ENCODE results near the gene FABP7.

The FABP7 gene

GRCh38 chr6:122798099-122798641, 18.7 kb downstream of the FABP7 start:
- no peak for DNase-seq (ENCODE audit: low read depth)

DNA sequence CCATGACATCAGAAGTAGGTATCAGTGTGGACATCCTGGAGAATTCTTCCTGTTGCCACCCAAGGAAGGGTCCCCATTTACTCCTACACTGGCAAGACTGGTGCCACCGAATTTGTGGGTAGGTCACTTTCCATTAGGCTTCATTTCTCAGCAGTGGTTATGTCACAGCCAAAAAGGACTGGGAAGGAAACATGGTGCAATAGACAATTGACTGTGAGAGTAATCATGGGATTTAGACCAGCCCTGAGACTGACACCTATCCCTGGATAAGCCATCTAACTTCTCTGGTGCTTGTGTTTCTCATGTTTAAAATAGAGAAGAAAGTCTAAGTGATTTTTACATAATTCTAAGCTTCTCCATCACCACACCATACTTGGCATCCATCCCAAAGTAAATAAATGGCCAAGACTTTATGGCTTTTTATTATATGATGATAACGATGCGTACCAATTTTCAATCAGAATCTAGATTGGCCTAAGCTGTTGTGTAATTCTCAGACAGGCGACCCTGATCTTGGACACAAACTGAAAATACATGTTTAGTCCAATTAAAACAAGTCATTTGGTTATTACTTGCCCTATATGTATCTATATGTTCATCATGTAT, 19.7 kb downstream of the FABP7 start:
- no peak for DNase-seq (ENCODE audit: low read depth)

GRCh38 chr6:122799916-122800686, 20.6 kb downstream of the FABP7 start:
- DNase-seq (ENCODE audit: low read depth), result no peak

- no peak for DNase-seq (ENCODE audit: low read depth)
These were observed 21.4 kb downstream of the FABP7 start for GRCh38 chr6:122800906-122801305.

DNA sequence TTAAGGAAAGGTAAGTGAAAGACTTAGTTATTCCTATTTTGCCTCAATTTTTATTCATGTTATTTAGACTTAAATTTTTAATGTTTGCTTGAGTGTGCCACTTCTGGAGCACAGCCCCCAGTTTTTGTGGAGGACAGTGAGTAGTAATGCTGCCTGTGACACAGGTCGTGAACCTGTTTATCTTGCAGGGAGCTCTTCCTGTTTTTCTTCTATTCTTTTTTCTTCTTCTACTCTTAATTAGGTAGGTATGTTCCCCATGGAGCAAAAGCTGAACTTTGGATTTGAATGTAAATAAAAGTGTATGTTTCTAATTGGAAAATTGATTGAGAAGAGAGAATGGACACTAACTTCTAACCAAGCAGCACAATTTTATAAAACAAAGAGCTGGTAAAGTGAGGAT, 21.9 kb downstream of the FABP7 start:
- no peak for DNase-seq (ENCODE audit: low read depth)

- no peak for DNase-seq (ENCODE audit: low read depth)
These were observed 23.7 kb downstream of the FABP7 start for GRCh38 chr6:122803171-122803661.

DNA sequence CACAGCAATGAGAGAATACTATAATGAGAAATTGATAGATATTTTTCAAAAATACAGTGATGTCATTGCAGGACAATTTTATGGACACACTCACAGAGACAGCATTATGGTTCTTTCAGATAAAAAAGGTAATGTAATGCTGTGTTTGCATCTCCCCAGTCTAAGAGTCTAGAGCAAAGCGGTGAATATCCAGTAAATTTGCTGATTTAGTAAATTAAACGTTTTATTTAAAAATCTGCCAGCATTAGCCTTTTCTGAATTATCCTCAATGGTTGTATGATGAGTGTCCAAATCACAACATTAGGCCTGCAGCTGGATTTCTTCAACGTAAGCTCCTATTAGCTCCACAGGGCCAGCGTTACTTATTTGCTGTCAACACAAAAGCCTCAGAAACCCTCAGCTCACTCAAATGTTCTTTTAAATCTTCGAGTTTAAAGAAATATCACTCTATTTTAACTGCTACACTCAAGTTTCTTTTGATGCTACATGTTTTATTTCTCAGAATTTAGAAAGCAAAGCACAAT, 25.5 kb downstream of the FABP7 start:
- DNase-seq (ENCODE audit: low read depth), result no peak

GRCh38 chr6:122806291-122806690, 26.8 kb downstream of the FABP7 start:
- DNase-seq (ENCODE audit: low read depth), result no peak

DNA sequence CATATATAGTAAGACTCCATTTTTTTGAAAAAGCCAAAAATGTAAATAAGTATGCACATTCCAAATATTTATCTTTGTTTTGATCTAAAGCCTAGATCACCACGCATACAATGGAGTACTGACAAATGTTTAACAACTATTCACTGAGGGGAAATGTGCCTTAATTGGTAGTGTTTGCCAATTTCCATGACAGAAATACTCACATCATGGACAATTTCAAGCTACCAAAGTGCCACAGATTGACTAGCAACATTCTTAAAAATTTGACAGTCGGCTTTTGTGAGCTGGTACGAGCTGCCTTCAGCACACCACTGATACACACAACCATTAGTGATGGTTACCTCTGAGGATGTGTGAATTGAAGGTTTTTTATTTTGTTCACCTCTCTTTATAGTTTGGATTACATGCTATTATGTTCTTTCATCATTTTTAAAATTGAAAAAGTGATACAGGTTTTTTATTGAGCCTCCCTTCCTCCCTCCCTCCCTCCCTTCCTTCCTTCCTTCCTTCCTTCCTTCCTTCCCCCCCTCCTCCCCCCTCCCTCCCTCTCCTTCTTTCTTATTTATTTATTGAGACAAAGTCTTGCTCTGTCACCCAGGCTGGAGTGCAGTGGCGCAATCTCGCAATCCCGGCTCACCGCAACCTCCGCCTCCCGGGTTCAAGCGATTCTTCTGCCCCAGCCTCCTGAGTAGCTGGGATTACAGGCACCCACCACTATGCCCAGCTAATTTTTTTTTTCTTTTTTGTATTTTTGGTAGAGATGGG, 28.8 kb downstream of the FABP7 start:
- DNase-seq (ENCODE audit: low read depth), result no peak

DNA sequence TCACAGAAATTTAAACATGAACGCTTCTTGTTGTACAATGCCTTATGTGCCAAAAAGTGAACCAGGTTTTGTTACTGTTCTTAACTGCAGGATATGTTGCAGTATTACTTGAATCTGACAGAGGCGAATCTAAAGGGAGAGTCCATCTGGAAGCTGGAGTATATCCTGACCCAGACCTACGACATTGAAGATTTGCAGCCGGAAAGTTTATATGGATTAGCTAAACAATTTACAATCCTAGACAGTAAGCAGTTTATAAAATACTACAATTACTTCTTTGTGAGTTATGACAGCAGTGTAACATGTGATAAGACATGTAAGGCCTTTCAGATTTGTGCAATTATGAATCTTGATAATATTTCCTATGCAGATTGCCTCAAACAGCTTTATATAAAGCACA, 29.5 kb downstream of the FABP7 start:
- DNase-seq (ENCODE audit: low read depth), result no peak

DNA sequence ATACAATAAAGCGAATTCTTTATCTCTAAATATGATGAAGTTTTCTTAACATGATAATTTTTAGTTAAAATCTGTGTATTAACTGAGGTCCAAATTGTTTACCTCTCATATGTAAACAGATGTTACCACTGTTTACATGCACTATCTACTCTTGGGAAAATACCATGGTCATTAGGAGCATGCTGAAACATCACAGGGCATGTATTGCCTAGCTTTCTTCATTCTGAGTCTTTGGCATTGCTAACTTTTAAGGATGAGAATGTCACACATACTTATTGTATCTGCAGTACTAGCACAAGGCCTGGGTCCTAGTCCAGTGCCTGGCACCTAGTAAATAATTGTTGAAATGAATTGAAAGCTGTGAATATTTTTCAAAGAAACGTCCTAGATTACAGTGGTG, 30.2 kb downstream of the FABP7 start:
- no peak for DNase-seq (ENCODE audit: low read depth)

DNA sequence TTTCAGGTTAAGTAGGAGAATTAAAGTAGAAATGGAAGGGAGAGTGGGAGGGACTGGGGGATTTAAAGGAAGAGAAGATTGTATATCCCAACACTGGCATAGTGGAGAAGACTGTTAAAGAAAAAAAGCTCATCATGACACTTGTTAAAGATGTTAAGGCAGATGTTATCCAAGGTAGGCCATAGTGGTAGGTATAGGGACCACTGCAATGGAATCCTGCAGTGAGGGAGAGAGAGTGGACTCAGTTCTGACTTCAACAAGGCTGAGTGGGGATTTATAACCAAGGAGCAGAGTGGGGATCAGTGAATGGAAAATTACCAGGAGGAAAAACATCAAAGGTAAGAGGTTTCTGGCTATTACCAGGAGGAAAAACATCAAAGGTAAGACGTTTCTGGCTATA, 30.7 kb downstream of the FABP7 start:
- no peak for DNase-seq (ENCODE audit: low read depth)

- no peak for DNase-seq (ENCODE audit: low read depth)
These were observed 37.8 kb downstream of the FABP7 start for GRCh38 chr6:122817358-122817757.

DNA sequence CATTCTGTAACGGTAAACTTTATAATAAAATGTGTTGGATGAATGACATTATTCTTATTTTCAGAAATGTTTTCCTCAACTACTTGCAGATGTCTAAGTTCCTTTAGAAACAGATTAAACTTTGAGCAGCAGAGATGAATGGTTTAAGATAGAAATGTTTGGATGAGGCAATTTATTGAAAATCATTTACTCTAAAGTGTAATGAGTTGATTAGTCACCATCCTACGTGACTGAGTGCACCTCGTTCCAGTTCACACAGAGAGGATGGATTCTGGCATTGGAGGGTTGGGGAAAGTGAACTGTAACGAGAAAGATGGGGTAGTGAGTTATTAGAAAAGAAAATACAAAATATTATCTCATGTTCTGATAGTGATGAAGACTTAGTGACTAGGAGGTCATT, 38.2 kb downstream of the FABP7 start:
- no peak for DNase-seq (ENCODE audit: low read depth)

GRCh38 chr6:122818866-122819265, 39.4 kb downstream of the FABP7 start:
- no peak for DNase-seq (ENCODE audit: low read depth)

GRCh38 chr6:122821095-122821494, 41.6 kb downstream of the FABP7 start:
- no peak for DNase-seq (ENCODE audit: low read depth)

DNA sequence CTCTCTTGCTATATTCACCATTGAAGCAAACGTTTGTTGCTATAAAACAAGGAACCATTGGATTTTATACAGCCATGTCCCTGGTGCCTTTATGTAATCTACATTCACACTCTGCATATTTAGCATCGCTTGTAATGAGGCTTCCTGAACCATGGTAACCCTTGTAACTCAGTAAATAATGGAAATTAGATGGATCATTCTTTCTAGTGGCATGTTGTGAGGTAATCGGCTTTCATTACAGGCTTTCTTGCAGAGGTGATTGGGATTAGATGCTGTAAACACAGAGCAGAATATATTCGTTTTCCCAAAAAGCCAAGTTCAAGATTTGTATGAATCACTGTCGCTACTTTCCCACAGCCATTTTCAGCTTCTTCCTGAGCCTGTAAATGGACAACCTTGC, 45.6 kb downstream of the FABP7 start:
- no peak for DNase-seq (ENCODE audit: low read depth)

DNA sequence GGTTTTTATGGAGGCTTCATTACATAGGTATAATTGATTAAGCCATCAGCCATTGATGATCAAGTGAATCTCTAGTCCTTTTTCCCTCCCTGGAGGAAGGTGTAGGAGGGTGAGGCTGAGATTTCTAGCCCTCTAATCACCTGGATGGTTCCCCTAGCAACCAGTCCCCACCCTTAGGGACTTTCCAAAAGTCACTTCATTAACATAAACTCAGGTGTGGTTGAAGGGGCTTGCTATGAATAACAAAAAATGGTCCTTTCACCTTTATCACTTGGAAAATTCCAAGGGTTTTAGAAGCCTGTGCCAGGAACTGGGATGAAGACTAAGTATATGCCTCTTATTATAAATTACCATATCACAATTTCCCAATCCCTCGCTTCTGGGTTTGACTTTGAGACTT, 49.9 kb downstream of the FABP7 start:
- no peak for DNase-seq (ENCODE audit: low read depth)

DNA sequence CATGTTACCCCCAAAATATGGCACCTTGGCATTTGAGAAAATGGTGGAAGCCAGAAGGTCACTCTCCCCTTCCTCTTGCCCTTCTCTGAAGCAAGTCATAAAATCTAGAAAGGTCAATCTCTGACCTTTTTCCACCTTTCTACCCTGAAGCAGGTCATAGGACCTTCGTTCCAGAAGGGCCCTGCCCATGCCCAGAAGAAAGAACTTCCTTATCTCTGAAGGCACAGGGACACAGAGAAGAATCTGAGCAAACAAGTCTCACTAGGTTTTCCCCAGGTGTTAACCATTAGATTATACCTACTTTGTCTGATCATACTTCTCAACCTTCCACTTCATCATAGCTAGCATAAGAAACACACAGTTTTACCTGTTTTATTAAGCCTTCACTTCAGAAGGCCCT, 52.0 kb downstream of the FABP7 start:
- DNase-seq (ENCODE audit: low read depth), result no peak

- no peak for DNase-seq (ENCODE audit: low read depth)
These were observed 52.9 kb downstream of the FABP7 start for GRCh38 chr6:122832459-122832858.

- no peak for DNase-seq (ENCODE audit: low read depth)
These were observed 53.5 kb downstream of the FABP7 start for GRCh38 chr6:122833021-122833491.

Measured in activated T-helper 9 cell treated with anti-CD3 and anti-CD28 coated beads, Interleukin-2, amount 50 U/mL, for 16 hours (primary cell).